HepG2 (cell line): Measurements from ENCODE around the gene DNM3. TPM values are rescaled to one million over a fixed set of nuclear protein-coding genes. Genes with fewer than 3 reads are reported as not detected.

Experiments used
- AHR ChIP-seq: IDR thresholded peaks from 2 replicates; pipeline ENCODE4 v1.6.1; 2018; ENCODE audit warnings: missing genetic modification reagents, missing compliant biosample characterization
- ARHGAP35 ChIP-seq: sonication (generic); formaldehyde crosslinking; IDR thresholded peaks from 2 replicates; pipeline ENCODE4 v1.9.0; 2022; ENCODE audit warnings: mild to moderate bottlenecking, inconsistent platforms, moderate library complexity, missing genetic modification reagents, borderline replicate concordance
- ELK4 ChIP-seq: sonication (generic); formaldehyde crosslinking; IDR thresholded peaks from 2 replicates; pipeline ENCODE4 v1.9.0; 2021; ENCODE audit warnings: missing genetic modification reagents, borderline replicate concordance
- ETV6 ChIP-seq: sonication (generic); formaldehyde crosslinking; conservative IDR thresholded peaks from 2 replicates; pipeline ENCODE4 v1.4.0; 2020; ENCODE audit warnings: missing genetic modification reagents
- GFI1 ChIP-seq: sonication (generic); formaldehyde crosslinking; IDR thresholded peaks from 2 replicates; pipeline ENCODE4 v1.5.0; 2020; ENCODE audit warnings: missing genetic modification reagents, mild to moderate bottlenecking, borderline replicate concordance
- GLMP ChIP-seq: sonication (generic); formaldehyde crosslinking; IDR thresholded peaks from 2 replicates; pipeline ENCODE4 v1.9.0; 2021; ENCODE audit warnings: missing genetic modification reagents, mild to moderate bottlenecking, borderline replicate concordance
- HMG20A ChIP-seq: IDR thresholded peaks from 2 replicates; pipeline ENCODE4 v1.6.1; 2016; ENCODE audit warnings: borderline replicate concordance
- HOXA9 ChIP-seq: sonication (generic); formaldehyde crosslinking; IDR thresholded peaks from 2 replicates; pipeline ENCODE4 v1.8.1; 2022; ENCODE audit warnings: missing genetic modification reagents, mild to moderate bottlenecking, moderate library complexity, borderline replicate concordance
- MAZ ChIP-seq, 2 experiments: sonication (generic) in 1 of 2; formaldehyde crosslinking in 1 of 2; IDR thresholded peaks; 2 replicates each; pipeline versions ENCODE4 v1.5.0 to v1.6.1; 2012 to 2020; ENCODE audit warnings: low read depth in 2 of 2, mild to moderate bottlenecking in 2 of 2, borderline replicate concordance in 1 of 2, improper control_type of control experiment in 1 of 2, low read length in 1 of 2, missing genetic modification reagents in 1 of 2, moderate library complexity in 1 of 2
- MED1 ChIP-seq: sonication (generic); formaldehyde crosslinking; IDR thresholded peaks from 2 replicates; pipeline ENCODE4 v1.4.0; 2020; ENCODE audit warnings: missing genetic modification reagents
- MED13 ChIP-seq: sonication (generic); formaldehyde crosslinking; IDR thresholded peaks from 2 replicates; pipeline ENCODE4 v1.5.0; 2020; ENCODE audit warnings: missing genetic modification reagents
- MXD4 ChIP-seq: IDR thresholded peaks from 2 replicates; pipeline ENCODE4 v1.6.1; 2016; ENCODE audit warnings: mild to moderate bottlenecking, missing biosample characterization, missing genetic modification reagents
- NR3C1 ChIP-seq: sonication (generic); formaldehyde crosslinking; IDR thresholded peaks from 2 replicates; pipeline ENCODE4 v1.4.0; 2020; ENCODE audit warnings: missing genetic modification reagents
- PATZ1 ChIP-seq: sonication (generic); formaldehyde crosslinking; IDR thresholded peaks from 2 replicates; pipeline ENCODE4 v1.4.0; 2020; ENCODE audit warnings: missing genetic modification reagents
- PRPF4 ChIP-seq: fragments of 200-400 bp; formaldehyde crosslinking; IDR thresholded peaks from 2 replicates; pipeline ENCODE4 v1.6.1; 2016; ENCODE audit warnings: low read length, low read depth; ENCODE audit not compliant: poor library complexity, severe bottlenecking
- SIN3A ChIP-seq: IDR thresholded peaks from 2 replicates; pipeline ENCODE4 v1.6.1; 2011; ENCODE audit warnings: low read depth, mild to moderate bottlenecking, control low read depth, low read length, borderline replicate concordance
- STAG1 ChIP-seq: sonication (generic); formaldehyde crosslinking; IDR thresholded peaks from 2 replicates; pipeline ENCODE4 v1.4.0; 2020; ENCODE audit warnings: missing genetic modification reagents
- TARDBP ChIP-seq: sonication (generic); formaldehyde crosslinking; IDR thresholded peaks from 2 replicates; pipeline ENCODE4 v1.8.0; 2022; ENCODE audit warnings: mild to moderate bottlenecking, missing genetic modification reagents
- TOPORS ChIP-seq: sonication (generic); formaldehyde crosslinking; IDR thresholded peaks from 2 replicates; pipeline ENCODE4 v1.8.0; 2023; ENCODE audit warnings: mild to moderate bottlenecking, missing genetic modification reagents
- YEATS4 ChIP-seq: sonication (generic); formaldehyde crosslinking; IDR thresholded peaks from 2 replicates; pipeline ENCODE4 v1.4.0; 2020; ENCODE audit warnings: missing genetic modification reagents, borderline replicate concordance
- ZFP36L2 ChIP-seq: sonication (generic); formaldehyde crosslinking; IDR thresholded peaks from 2 replicates; pipeline ENCODE4 v1.4.0; 2020; ENCODE audit warnings: missing genetic modification reagents
- ZKSCAN8 ChIP-seq: IDR thresholded peaks from 2 replicates; pipeline ENCODE4 v1.6.1; 2016; ENCODE audit warnings: borderline replicate concordance, missing genetic modification reagents, missing compliant biosample characterization
- ZMAT5 ChIP-seq: sonication (generic); formaldehyde crosslinking; IDR thresholded peaks from 2 replicates; pipeline ENCODE4 v1.5.0; 2020; ENCODE audit warnings: mild to moderate bottlenecking, low read depth, missing genetic modification reagents, borderline replicate concordance
- ZNF329 ChIP-seq: sonication (generic); formaldehyde crosslinking; IDR thresholded peaks from 2 replicates; pipeline ENCODE4 v1.9.0; 2021; ENCODE audit warnings: low read depth, mild to moderate bottlenecking, missing genetic modification reagents
- ZSCAN22 ChIP-seq: sonication (generic); formaldehyde crosslinking; IDR thresholded peaks from 2 replicates; pipeline ENCODE4 v1.4.0; 2020; ENCODE audit warnings: mild to moderate bottlenecking, missing genetic modification reagents
- polyA plus RNA-seq, 8 experiments: library from polyadenylated mRNA; depleted of rRNA in 3 of 8; stranded (reverse) in 7 of 8; unstranded in 1 of 8; fragments of >200 nt; fragmentation: Illumina TruSeq in 4 of 8; extraction: Trizol in 4 of 8; gene quantifications; 2 replicates each; pipeline versions ENCODE4 v1.2.1 to v1.2.3, GENCODE V29; 2011 to 2016; ENCODE audit warnings: low read depth in 4 of 8, missing spikeins in 1 of 8, mixed read lengths in 1 of 8; ENCODE audit not compliant: insufficient read depth in 1 of 8
- total RNA-seq, 5 experiments: library from RNA; depleted of rRNA; stranded (reverse); fragments of >200 nt; fragmentation: Illumina TruSeq; extraction: Trizol; gene quantifications; 2 replicates each; pipeline ENCODE4 v1.2.3, GENCODE V29; 2016; ENCODE audit warnings: low read depth in 1 of 5

DNM3 gene
- total and polyA plus RNA-seq, 2 of the 13 experiments (the other 11 are each of a cell fraction or from before 2014, with no cell fraction given) = 0.05 TPM; not detected in 1

- no peak for TF ChIP-seq ZMAT5
- peak; percentile 67; the same call in 1 of the 2 replicates for TF ChIP-seq SIN3A
- no peak for TF ChIP-seq GLMP (CRISPR knock-in tag)
- TF ChIP-seq ZFP36L2 (CRISPR knock-in tag) = no peak
- peak; percentile 72 for TF ChIP-seq STAG1 (CRISPR knock-in tag)
- TF ChIP-seq PATZ1 (CRISPR knock-in tag) = peak; percentile 38; the same call in 1 of the 2 replicates
- 0 out of 2 replicates have a peak, but pooled peaks have one; percentile 44 for TF ChIP-seq ZNF329 (CRISPR knock-in tag)
- peak; percentile 38; the same call in 1 of the 2 replicates for TF ChIP-seq GFI1
- no peak for TF ChIP-seq HOXA9 (CRISPR knock-in tag)
- TF ChIP-seq MED1 (CRISPR knock-in tag) = peak; percentile 60; the same call in 1 of the 2 replicates
- TF ChIP-seq PRPF4 = no peak
- 0 out of 2 replicates have a peak, but pooled peaks have one; percentile 56 for TF ChIP-seq TOPORS
- no peak for TF ChIP-seq ELK4 (CRISPR knock-in tag)
- no peak for TF ChIP-seq MAZ (IDR thresholded peaks at IDR 0.05; ENCODE audit: borderline replicate concordance, low read depth, low read length)
- TF ChIP-seq MAZ (CRISPR knock-in tag; IDR thresholded peaks at IDR 0.05; ENCODE audit: low read depth) = peak; percentile 77
- TF ChIP-seq NR3C1 (CRISPR knock-in tag) = no peak
- no peak for TF ChIP-seq MXD4 (CRISPR knock-in tag)
- TF ChIP-seq MED13 (CRISPR knock-in tag) = no peak
- TF ChIP-seq ARHGAP35 = peak; percentile 84; the same call in 1 of the 2 replicates
- TF ChIP-seq ZSCAN22 = no peak
- TF ChIP-seq YEATS4 (CRISPR knock-in tag) = 0 out of 2 replicates have a peak, but pooled peaks have one; percentile 31
- 0 out of 2 replicates have a peak, but pooled peaks have one; percentile 23 for TF ChIP-seq AHR (CRISPR knock-in tag)
- no peak for TF ChIP-seq ZKSCAN8 (CRISPR knock-in tag)
- TF ChIP-seq HMG20A = no peak
- peak; percentile 45; the same call in 1 of the 2 replicates for TF ChIP-seq TARDBP
- TF ChIP-seq ETV6 = peak; percentile 29; the same call in 1 of the 2 replicates
Measured at GRCh38 chr1:172443666-172444453, 602.6 kb downstream of the DNM3 start, which contains the start of gene PIGC (continued).
